Measurements from ENCODE around the gene NAPSA.
"Not testable (repeated sequence)": the region's sequence is repeated elsewhere in the genome, so short reads cannot be mapped to it uniquely, and the experiment has no call there.

NAPSA gene

GRCh38 chr19:50330365-50331078, 34.9 kb downstream of the NAPSA start:
- TF ChIP-seq CTCF (IDR thresholded peaks at IDR 0.05; ENCODE audit: low read depth, low read length), result no peak
- peak; percentile 9 to 41 for DNase-seq (ENCODE audit: low read depth in 2 of 2)
- no peak overlapping the region for H3K4me3 ChIP-seq (replicated peaks in 1 of 2; ENCODE audit: low read depth in 2 of 2, low read length in 2 of 2)

DNA sequence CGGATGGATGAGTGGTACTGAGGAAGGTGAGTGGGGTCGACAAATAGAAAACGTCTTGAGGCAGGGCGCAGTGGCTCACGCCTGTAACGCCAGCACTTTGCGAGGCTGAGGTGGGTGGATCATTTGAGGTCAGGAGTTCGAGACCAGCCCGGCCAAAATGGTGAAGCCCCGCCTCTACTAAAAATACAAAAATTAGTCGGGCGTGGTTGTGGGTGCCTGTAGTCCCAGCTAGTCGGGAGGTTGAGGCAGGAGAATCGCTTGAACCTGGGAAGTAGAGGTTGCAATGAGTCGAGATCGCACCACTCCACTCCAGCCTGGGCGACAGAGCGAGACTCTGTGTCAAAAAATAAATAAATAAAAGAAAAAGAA, 35.5 kb downstream of the NAPSA start:
- not testable (repeated sequence) for H3K4me3 ChIP-seq (replicated peaks in 1 of 2; ENCODE audit: low read depth in 2 of 2, low read length in 2 of 2); DNase-seq (ENCODE audit: low read depth in 2 of 2)

DNA sequence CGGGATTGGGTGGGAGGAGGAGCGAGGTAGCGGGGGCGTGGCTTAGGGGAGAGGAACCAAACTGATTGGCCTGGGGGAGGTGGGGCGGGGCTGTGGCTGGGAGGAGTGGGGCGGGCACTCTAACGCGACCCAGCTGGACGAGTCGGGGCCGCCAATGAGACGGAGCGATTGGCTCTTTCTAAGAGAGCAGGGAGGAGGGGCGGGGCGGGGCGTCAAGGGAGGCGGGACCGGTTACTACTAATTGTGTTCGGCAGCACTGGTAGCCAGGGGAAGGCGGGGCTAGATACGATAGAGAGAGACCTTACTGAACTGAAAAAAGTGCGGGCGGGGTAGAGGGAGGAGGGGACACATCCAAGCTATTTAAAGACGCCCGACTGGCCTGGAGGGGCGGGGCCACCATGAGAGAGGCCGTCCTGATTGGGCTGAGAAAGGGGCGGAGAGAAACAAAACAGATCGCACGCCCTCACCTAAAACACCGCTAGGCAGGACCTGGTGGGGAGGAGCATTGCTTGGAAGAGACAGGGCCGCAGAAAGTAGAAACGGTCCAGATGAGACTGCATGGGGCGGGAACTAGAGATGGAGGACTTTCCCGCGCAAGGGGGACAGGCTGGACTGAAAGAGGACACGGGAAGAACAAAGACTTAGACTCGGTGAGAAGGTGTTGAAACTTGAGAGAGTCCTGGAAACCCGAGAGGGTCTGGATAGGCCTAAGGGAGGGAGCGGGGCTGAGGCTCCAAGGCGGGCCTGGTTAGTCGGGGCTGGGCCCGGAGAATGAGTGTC, 36.1 kb downstream of the NAPSA start, which contains the start of gene KCNC3:
TSS of gene KCNC3 (minus strand) at position 232 of the 780 bp plus-strand sequence. CDS start 295 bp downstream, outside the sequence.
- DNase-seq (ENCODE audit: low read depth in 2 of 2), result peak; percentile 94 to 97
- peak within 1 kb of the TSS in 1 of 2 donors; percentile 32 for H3K4me3 ChIP-seq (replicated peaks in 1 of 2; ENCODE audit: low read depth in 2 of 2, low read length in 2 of 2)
- no peak for TF ChIP-seq CTCF (IDR thresholded peaks at IDR 0.05; ENCODE audit: low read depth, low read length)

DNA sequence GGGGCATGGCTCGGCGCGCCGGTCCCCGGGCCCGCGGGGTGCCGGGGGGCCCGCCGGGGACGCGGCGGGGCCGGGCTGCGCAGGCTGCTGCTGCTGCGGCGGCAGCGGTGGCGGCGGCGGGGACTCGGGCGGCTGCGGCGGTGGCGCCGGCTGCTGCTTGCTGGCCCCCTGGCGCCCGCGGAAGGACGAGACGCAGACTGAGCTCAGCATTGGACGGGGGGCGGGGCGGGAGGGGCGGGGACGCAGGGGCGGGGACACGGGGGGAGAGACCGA, 36.6 kb downstream of the NAPSA start:
- no peak overlapping the region for H3K4me3 ChIP-seq (replicated peaks in 1 of 2; ENCODE audit: low read depth in 2 of 2, low read length in 2 of 2)
- DNase-seq (ENCODE audit: low read depth in 2 of 2), result no peak

DNA sequence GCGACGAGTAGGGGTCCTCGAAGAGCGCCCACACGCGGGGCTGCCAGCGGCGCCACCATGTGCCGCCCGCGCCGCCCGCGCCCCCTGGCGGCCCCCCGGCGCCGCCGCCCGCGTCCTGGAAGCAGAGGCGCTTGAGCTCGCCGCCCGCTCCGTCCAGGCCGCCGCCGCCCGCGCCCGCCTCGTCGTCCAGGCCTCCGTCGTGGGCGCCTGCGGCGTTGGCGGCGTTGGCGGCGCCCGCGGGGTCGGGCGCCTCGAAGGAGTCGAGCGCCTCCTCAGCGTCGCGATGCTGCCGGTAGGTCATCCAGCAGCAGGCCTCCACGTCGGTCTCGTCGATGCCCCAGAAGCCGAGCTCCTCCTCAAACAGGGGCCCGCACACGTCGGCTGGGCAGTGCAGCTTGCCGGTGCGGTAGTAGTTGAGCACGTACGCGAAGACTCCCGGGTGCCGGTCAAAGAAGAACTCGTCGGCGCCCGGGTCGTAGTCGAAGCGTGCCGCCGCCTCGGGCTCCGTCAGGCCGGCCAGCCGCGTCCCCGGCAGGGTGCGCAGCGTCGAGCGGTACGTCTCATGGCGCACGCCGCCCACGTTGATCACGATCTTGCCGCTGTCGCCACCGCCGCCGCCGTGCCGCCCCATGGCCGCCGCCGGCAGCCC, 37.1 kb downstream of the NAPSA start:
- no peak for TF ChIP-seq CTCF (IDR thresholded peaks at IDR 0.05; ENCODE audit: low read depth, low read length)
- peak; percentile 2 to 7 for DNase-seq (ENCODE audit: low read depth in 2 of 2)
- H3K4me3 ChIP-seq (replicated peaks in 1 of 2; ENCODE audit: low read depth in 2 of 2, low read length in 2 of 2), result peak overlapping the region in 1 of 2 donors; percentile 32

More for the DNA sequence above, 36.6 kb downstream of the NAPSA start:
- no peak for TF ChIP-seq CTCF (IDR thresholded peaks at IDR 0.05; ENCODE audit: low read depth, low read length)

DNA sequence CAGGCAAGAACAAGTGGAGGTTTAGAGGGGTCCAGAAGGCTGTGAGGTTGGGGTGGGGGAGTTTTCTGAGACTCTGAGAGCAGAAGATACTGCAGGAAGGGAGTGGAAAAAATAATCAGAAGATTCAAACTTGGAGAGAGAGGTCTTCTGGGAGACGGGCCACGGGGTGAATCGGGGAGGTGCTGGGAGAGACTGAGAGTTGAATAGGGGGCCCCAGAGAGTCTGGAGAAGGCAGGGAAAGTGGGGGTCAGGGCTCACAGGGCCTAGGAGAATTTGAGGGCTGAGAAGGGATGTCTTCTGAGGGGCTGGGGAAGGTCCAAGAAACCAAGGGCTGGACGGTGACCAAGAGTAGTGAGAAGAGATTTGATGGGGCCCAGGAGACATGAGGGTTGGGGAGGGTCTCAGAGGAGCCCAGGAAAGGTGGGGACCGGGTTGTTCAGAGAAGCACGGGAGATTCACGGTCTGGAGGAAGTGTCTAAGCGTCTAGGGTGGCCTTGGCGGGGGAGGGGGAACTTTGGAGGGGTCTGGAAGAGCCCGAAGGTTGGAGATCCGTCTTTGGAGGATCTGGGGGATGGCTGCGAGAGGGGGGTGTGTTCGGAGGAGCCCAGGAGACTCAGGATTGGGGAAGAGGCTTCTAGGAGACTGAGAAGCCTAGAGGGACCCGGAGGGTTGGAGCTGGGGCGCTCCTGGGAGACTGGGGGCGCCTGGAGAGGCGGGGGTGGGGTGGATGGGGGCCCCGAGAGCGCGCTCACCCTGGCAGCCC, 37.8 kb downstream of the NAPSA start:
- H3K4me3 ChIP-seq (replicated peaks in 1 of 2; ENCODE audit: low read depth in 2 of 2, low read length in 2 of 2), result no peak overlapping the region
- TF ChIP-seq CTCF (IDR thresholded peaks at IDR 0.05; ENCODE audit: low read depth, low read length), result no peak
- DNase-seq (ENCODE audit: low read depth in 2 of 2), result no peak

Measured in cardiac fibroblast (primary cell).